GM23338 (cell line): ENCODE data around the gene SLA2. TPM values are rescaled to one million over a fixed set of nuclear protein-coding genes. Genes with fewer than 3 reads are reported as not detected.

Experiments used
- ATAC-seq: fragments of 200-7000 bp; cut with Tn5 transposase; 3 replicates; pipeline ENCODE4 v1.9.1; 2020
- DNase-seq: peaks from one replicate; pipeline ENCODE4 v3.0.0-alpha.2; 2015; ENCODE audit warnings: low spot score
- H2AFZ ChIP-seq: fragments of 200-600 bp; sonication (generic); 2 replicates; pipeline ENCODE4 v1.8.0; 2016; ENCODE audit warnings: antibody characterized with exemption, mild to moderate bottlenecking, moderate library complexity
- H3F3A ChIP-seq: fragments of 200-600 bp; sonication (generic); replicated peaks from 2 replicates; pipeline ENCODE4 v1.8.0; 2017; ENCODE audit warnings: antibody characterized with exemption, mixed run types, low read depth
- H3K27ac ChIP-seq: fragments of 200-600 bp; sonication (generic); 2 replicates; pipeline ENCODE4 v1.6.1; 2016; ENCODE audit warnings: low read depth
- H3K27me3 ChIP-seq: fragments of 200-600 bp; sonication (generic); 2 replicates; pipeline ENCODE4 v1.8.0; 2016; ENCODE audit warnings: mild to moderate bottlenecking, mixed run types, moderate library complexity; ENCODE audit not compliant: insufficient read depth
- H3K36me3 ChIP-seq: fragments of 200-600 bp; sonication (generic); 2 replicates; pipeline ENCODE4 v1.8.0; 2016; ENCODE audit warnings: mild to moderate bottlenecking; ENCODE audit not compliant: insufficient read depth
- H3K4me1 ChIP-seq: fragments of 200-600 bp; sonication (generic); 2 replicates; pipeline ENCODE4 v1.8.0; 2016; ENCODE audit warnings: mild to moderate bottlenecking, moderate library complexity; ENCODE audit not compliant: insufficient read depth
- H3K4me2 ChIP-seq: fragments of 200-600 bp; sonication (generic); 2 replicates; pipeline ENCODE4 v1.7.1; 2017; ENCODE audit warnings: mixed run types
- H3K4me3 ChIP-seq: fragments of 200-600 bp; sonication (generic); 2 replicates; pipeline ENCODE4 v1.6.1; 2016; ENCODE audit warnings: mixed run types
- H3K79me2 ChIP-seq: fragments of 200-600 bp; sonication (generic); replicated peaks from 2 replicates; pipeline ENCODE4 v1.8.0; 2017; ENCODE audit warnings: mild to moderate bottlenecking; ENCODE audit not compliant: insufficient read depth
- H3K9me2 ChIP-seq: fragments of 200-600 bp; sonication (generic); 2 replicates; pipeline ENCODE4 v1.8.0; 2017; ENCODE audit not compliant: insufficient read depth
- H4K20me1 ChIP-seq: fragments of 200-600 bp; sonication (generic); replicated peaks from 2 replicates; pipeline ENCODE4 v1.8.0; 2017; ENCODE audit warnings: mild to moderate bottlenecking; ENCODE audit not compliant: insufficient read depth
- H3K27ac Mint-ChIP-seq: 2 replicates; pipeline ENCODE4 v1.8.0; 2020; ENCODE audit warnings: inconsistent platforms, mild to moderate bottlenecking, moderate library complexity, mixed read lengths
- H3K27me3 Mint-ChIP-seq: 3 replicates; pipeline ENCODE4 v1.8.0; 2022; ENCODE audit warnings: low read depth, mild to moderate bottlenecking, moderate library complexity, mixed read lengths, inconsistent platforms; ENCODE audit not compliant: insufficient read depth, poor library complexity
- H3K36me3 Mint-ChIP-seq: 3 replicates; pipeline ENCODE4 v1.8.0; 2021; ENCODE audit warnings: low read depth, mild to moderate bottlenecking, inconsistent platforms, moderate library complexity, mixed read lengths
- H3K4me1 Mint-ChIP-seq: 3 replicates; pipeline ENCODE4 v1.8.0; 2020; ENCODE audit warnings: mild to moderate bottlenecking, inconsistent platforms, mixed read lengths
- H3K4me3 Mint-ChIP-seq: 3 replicates; pipeline ENCODE4 v1.8.0; 2021; ENCODE audit warnings: moderate library complexity, mild to moderate bottlenecking, inconsistent platforms, mixed read lengths
- H3K9me3 Mint-ChIP-seq: 3 replicates; pipeline ENCODE4 v1.8.0; 2020; ENCODE audit warnings: moderate library complexity, mild to moderate bottlenecking, inconsistent platforms, mixed read lengths
- CREB1 ChIP-seq: fragments of 250-450 bp; sonication (Bioruptor Pico); IDR thresholded peaks from 2 replicates; pipeline ENCODE4 v1.5.0; 2020; ENCODE audit warnings: low read depth, mild to moderate bottlenecking, moderate library complexity
- EZH2 ChIP-seq: fragments of 200-600 bp; sonication (generic); IDR thresholded peaks from one replicate; pipeline ENCODE4 v1.8.0; 2017; ENCODE audit warnings: antibody characterized with exemption, mild to moderate bottlenecking, low read depth; ENCODE audit not compliant: unreplicated experiment
- JUNB ChIP-seq: IDR thresholded peaks from one replicate; pipeline ENCODE4 v1.6.1; 2016; ENCODE audit warnings: antibody characterized with exemption; ENCODE audit not compliant: unreplicated experiment
- POLR2AphosphoS5 ChIP-seq: IDR thresholded peaks from 2 replicates; pipeline ENCODE4 v1.6.1; 2016; ENCODE audit warnings: antibody characterized with exemption, low read depth
- STAT1 ChIP-seq: IDR thresholded peaks from one replicate; pipeline ENCODE4 v1.6.1; 2016; ENCODE audit warnings: antibody characterized with exemption; ENCODE audit not compliant: unreplicated experiment
- ZNF114 ChIP-seq: fragments of 250-450 bp; sonication (Bioruptor Pico); IDR thresholded peaks from 2 replicates; pipeline ENCODE4 v1.5.0; 2020; ENCODE audit warnings: mild to moderate bottlenecking, moderate library complexity
- polyA plus RNA-seq: library from polyadenylated mRNA; unstranded; fragments of >200 nt; fragmentation: Nextera tagmentation; extraction: Ambion mirVana; gene quantifications from 2 replicates; pipeline ENCODE4 v1.2.1, GENCODE V29; 2016
- total RNA-seq: library from RNA; depleted of rRNA; stranded (reverse); fragments of >200 nt; shearing (Covaris generic); gene quantifications from 2 replicates; pipeline ENCODE4 v1.2.3, GENCODE V29; 2014
- TF ChIP-seq, protein P1 (sequence below): IDR thresholded peaks from one replicate; pipeline ENCODE4 v1.6.1; 2018; ENCODE audit warnings: antibody characterized with exemption; ENCODE audit not compliant: unreplicated experiment
- TF ChIP-seq, protein P2 (sequence below): fragments of 250-450 bp; sonication (Bioruptor Pico); IDR thresholded peaks from 2 replicates; pipeline ENCODE4 v1.5.0; 2020; ENCODE audit warnings: mild to moderate bottlenecking, moderate library complexity

SLA2 gene
- total and polyA plus RNA-seq, 2 experiments from 2014 or later, result 0.18 TPM; not detected in 1

DNA sequence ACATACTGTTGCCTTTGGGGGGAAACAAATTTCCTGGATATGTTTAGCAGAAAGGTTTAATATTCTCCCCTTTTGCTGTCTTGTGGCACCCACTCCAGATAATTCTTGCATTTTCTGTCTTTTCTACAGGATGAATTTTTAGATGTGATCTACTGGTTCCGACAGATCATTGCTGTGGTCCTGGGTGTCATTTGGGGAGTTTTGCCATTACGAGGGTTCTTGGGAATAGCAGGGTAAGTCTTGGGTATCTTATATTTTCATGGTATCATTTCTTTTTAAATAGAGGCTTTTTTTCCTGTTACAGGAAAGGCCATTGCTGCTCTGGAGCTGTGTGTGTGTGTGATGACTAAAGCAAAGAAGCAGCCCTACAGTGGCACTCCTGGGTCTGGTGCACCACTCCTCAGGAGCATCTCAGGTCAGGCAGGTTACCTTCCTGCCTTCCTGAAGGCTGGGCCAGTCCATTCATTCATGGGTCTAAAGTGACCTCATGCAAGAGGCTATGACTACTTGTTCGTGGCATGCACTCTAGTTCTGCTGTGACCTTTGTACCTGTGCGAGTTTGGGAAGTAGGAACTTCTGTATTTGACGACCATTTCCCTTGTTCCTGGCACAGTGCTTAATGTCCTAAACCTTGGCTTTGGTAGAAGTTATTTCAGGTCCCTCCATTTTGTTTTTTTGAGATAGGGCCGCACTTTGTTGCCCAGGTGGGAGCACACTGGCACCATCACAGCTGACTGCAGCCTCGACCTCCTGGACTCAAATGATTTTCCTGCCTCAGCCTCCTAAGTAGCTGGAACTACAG lies 38.2 kb downstream of the SLA2 start (continued):
- TF ChIP-seq, protein P1, sequence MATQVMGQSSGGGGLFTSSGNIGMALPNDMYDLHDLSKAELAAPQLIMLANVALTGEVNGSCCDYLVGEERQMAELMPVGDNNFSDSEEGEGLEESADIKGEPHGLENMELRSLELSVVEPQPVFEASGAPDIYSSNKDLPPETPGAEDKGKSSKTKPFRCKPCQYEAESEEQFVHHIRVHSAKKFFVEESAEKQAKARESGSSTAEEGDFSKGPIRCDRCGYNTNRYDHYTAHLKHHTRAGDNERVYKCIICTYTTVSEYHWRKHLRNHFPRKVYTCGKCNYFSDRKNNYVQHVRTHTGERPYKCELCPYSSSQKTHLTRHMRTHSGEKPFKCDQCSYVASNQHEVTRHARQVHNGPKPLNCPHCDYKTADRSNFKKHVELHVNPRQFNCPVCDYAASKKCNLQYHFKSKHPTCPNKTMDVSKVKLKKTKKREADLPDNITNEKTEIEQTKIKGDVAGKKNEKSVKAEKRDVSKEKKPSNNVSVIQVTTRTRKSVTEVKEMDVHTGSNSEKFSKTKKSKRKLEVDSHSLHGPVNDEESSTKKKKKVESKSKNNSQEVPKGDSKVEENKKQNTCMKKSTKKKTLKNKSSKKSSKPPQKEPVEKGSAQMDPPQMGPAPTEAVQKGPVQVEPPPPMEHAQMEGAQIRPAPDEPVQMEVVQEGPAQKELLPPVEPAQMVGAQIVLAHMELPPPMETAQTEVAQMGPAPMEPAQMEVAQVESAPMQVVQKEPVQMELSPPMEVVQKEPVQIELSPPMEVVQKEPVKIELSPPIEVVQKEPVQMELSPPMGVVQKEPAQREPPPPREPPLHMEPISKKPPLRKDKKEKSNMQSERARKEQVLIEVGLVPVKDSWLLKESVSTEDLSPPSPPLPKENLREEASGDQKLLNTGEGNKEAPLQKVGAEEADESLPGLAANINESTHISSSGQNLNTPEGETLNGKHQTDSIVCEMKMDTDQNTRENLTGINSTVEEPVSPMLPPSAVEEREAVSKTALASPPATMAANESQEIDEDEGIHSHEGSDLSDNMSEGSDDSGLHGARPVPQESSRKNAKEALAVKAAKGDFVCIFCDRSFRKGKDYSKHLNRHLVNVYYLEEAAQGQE, result no peak
- TF ChIP-seq POLR2AphosphoS5 (no peak), EZH2 (no peak), CREB1 (CRISPR knock-in tag) (no peak)

DNA sequence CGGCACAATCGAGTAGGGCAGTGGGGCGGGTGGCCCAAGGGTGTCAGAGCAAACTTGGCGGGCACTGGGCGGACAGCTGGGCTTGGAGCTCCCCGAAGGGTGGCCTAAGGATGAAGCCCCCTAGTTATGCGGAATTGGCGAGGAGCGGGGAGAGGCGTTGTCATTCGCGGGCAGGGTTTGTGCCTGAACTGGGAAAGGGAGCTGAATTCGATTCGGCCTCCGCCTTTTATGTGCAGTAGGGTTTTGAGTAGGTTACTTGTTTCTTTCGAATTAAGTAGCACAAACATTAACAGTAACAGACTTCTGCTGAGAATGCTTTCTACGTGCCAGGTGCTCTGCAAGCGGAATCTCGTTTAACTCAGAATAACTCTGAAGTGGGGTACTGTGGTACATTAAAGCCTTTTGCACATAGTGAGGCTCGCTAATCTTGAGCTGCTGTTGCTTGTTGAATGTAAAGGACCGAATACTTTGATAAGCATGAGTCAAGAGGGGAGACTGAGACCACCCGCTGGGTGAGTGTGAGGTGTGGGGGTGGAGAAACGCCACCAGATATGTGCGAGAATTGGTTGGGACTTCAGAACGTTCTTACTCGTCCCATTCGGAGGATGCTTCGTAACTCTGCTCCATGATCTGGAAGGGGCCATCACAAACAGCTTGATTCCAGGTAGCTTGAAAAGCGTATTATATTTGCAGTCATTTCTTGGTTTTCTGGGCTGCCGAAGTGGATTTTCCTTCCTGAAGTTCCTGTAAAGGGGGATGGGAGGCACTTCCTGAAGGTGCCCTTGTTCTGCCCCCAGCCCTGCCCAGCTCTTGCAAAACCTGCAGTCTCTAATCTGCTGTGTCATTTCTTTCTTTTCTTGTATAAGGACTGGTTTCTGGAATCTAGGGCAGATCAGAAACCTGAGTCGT lies 39.6 kb downstream of the SLA2 start:
- peak overlapping the region; percentile 100 for H3K4me2 ChIP-seq
- H2AFZ ChIP-seq, result peak overlapping the region; percentile 76; the same call in 1 of the 2 replicates
- Mint-ChIP-seq H3K27ac (peak overlapping the region; percentile 97), H3K4me3 (peak overlapping the region; percentile 99), H3K4me1 (peaks cover 17% of the 10 kb centered on the region), H3K9me3 (no peaks in the 10 kb centered on the region), H3K36me3 (peaks cover 46% of the 10 kb centered on the region; the same call in 2 of the 3 replicates), H3K27me3 (peaks cover 20% of the 10 kb centered on the region)
- peak overlapping the region; percentile 100 for H3K4me3 ChIP-seq
- H3K36me3 ChIP-seq, result peaks cover 28% of the 10 kb centered on the region
- ATAC-seq (no peak), DNase-seq (peak; percentile 58)
- no peaks in the 10 kb centered on the region for H3K9me2 ChIP-seq
- H4K20me1 ChIP-seq, result peaks cover 22% of the 10 kb centered on the region
- no peaks in the 10 kb centered on the region for H3K27me3 ChIP-seq
- H3K27ac ChIP-seq, result peak overlapping the region; percentile 89
- H3K4me1 ChIP-seq, result peaks cover 13% of the 10 kb centered on the region
- peaks cover 37% of the 10 kb centered on the region for H3K79me2 ChIP-seq
- TF ChIP-seq, protein P2, sequence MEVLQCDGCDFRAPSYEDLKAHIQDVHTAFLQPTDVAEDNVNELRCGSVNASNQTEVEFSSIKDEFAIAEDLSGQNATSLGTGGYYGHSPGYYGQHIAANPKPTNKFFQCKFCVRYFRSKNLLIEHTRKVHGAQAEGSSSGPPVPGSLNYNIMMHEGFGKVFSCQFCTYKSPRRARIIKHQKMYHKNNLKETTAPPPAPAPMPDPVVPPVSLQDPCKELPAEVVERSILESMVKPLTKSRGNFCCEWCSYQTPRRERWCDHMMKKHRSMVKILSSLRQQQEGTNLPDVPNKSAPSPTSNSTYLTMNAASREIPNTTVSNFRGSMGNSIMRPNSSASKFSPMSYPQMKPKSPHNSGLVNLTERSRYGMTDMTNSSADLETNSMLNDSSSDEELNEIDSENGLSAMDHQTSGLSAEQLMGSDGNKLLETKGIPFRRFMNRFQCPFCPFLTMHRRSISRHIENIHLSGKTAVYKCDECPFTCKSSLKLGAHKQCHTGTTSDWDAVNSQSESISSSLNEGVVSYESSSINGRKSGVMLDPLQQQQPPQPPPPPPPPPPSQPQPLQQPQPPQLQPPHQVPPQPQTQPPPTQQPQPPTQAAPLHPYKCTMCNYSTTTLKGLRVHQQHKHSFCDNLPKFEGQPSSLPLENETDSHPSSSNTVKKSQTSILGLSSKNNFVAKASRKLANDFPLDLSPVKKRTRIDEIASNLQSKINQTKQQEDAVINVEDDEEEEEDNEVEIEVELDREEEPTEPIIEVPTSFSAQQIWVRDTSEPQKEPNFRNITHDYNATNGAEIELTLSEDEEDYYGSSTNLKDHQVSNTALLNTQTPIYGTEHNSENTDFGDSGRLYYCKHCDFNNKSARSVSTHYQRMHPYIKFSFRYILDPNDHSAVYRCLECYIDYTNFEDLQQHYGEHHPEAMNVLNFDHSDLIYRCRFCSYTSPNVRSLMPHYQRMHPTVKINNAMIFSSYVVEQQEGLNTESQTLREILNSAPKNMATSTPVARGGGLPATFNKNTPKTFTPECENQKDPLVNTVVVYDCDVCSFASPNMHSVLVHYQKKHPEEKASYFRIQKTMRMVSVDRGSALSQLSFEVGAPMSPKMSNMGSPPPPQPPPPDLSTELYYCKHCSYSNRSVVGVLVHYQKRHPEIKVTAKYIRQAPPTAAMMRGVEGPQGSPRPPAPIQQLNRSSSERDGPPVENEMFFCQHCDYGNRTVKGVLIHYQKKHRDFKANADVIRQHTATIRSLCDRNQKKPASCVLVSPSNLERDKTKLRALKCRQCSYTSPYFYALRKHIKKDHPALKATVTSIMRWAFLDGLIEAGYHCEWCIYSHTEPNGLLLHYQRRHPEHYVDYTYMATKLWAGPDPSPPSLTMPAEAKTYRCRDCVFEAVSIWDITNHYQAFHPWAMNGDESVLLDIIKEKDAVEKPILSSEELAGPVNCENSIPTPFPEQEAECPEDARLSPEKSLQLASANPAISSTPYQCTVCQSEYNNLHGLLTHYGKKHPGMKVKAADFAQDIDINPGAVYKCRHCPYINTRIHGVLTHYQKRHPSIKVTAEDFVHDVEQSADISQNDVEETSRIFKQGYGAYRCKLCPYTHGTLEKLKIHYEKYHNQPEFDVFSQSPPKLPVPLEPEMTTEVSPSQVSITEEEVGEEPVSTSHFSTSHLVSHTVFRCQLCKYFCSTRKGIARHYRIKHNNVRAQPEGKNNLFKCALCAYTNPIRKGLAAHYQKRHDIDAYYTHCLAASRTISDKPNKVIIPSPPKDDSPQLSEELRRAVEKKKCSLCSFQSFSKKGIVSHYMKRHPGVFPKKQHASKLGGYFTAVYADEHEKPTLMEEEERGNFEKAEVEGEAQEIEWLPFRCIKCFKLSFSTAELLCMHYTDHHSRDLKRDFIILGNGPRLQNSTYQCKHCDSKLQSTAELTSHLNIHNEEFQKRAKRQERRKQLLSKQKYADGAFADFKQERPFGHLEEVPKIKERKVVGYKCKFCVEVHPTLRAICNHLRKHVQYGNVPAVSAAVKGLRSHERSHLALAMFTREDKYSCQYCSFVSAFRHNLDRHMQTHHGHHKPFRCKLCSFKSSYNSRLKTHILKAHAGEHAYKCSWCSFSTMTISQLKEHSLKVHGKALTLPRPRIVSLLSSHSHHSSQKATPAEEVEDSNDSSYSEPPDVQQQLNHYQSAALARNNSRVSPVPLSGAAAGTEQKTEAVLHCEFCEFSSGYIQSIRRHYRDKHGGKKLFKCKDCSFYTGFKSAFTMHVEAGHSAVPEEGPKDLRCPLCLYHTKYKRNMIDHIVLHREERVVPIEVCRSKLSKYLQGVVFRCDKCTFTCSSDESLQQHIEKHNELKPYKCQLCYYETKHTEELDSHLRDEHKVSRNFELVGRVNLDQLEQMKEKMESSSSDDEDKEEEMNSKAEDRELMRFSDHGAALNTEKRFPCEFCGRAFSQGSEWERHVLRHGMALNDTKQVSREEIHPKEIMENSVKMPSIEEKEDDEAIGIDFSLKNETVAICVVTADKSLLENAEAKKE, result no peak
- TF ChIP-seq STAT1 (no peak), ZNF114 (CRISPR knock-in tag) (no peak), JUNB (no peak)
- H3F3A ChIP-seq, result peaks cover 23% of the 10 kb centered on the region
